ENCODE results near the gene GLS. TPM values are rescaled to one million over a fixed set of nuclear protein-coding genes. Genes with fewer than 3 reads are reported as not detected.

Gene GLS
- total RNA-seq, 1 experiment from 2014 or later: 97.4 TPM

GRCh38 chr2:190935054-190935453 lies 54.4 kb downstream of the GLS start:
- no TSS peak for BruUV-seq (replicated peaks)
- Histone ChIP-seq H3K4me2 (ENCODE audit: low read length) (no peak overlapping the region), H3K4me3 (replicated peaks in 1 of 2; ENCODE audit: low read depth in 1 of 2, low read length in 2 of 2) (no peak overlapping the region), H3K9me3 (ENCODE audit: control insufficient read depth in 1 of 2, insufficient read depth in 1 of 2, low read depth in 1 of 2, low read length in 2 of 2) (no peaks in the 10 kb centered on the region), H3K4me1 (ENCODE audit: control insufficient read depth in 1 of 2, insufficient read depth in 2 of 2, low read length in 2 of 2) (no peaks in the 10 kb centered on the region), H3K9me2 (ENCODE audit: insufficient read depth) (no peaks in the 10 kb centered on the region), H3K9ac (ENCODE audit: low read length) (no peak overlapping the region), H3K36me3 (ENCODE audit: control insufficient read depth in 1 of 2, insufficient read depth in 2 of 2, low read length in 2 of 2) (peaks cover 5 to 6% of the 10 kb centered on the region in 2 experiments; a peak in 1 of 4 replicates), H3K79me2 (ENCODE audit: insufficient read depth, low read length) (no peaks in the 10 kb centered on the region), H3K27me3 (ENCODE audit: insufficient read depth, low read length) (no peaks in the 10 kb centered on the region), H2AFZ (ENCODE audit: low read depth, low read length, poor library complexity, severe bottlenecking) (no peak overlapping the region), H4K20me1 (ENCODE audit: insufficient read depth) (no peaks in the 10 kb centered on the region), H3K27ac (ENCODE audit: low read depth, low read length) (no peak overlapping the region)
- ChIA-PET POLR2A (no interaction called here), CTCF (no interaction called here), RAD21 (ENCODE audit: low non-redundant PET in 1 of 2, low total read pairs in 2 of 2, uncharacterized antibody in 2 of 2, unreplicated experiment in 2 of 2) (no interaction called here)
- intact Hi-C loops (cut with micrococcal nuclease): no loop called here
- TF ChIP-seq EZH2phosphoT487 (IDR thresholded peaks at IDR 0.05; ENCODE audit: borderline replicate concordance) (no peak), FOSL1 (IDR thresholded peaks at IDR 0.05; ENCODE audit: low read depth) (no peak), REST (IDR thresholded peaks at IDR 0.05; ENCODE audit: low read depth) (no peak), ZBTB33 (IDR thresholded peaks at IDR 0.05; ENCODE audit: extremely low read depth, insufficient replicate concordance, low read length) (no peak), SIN3A (IDR thresholded peaks at IDR 0.05; ENCODE audit: low read depth) (no peak)
- ATAC-seq (no peak), DNase-seq (ENCODE audit: low read depth, low spot score) (no peak)

All from HCT116 (cell line).